RWPE2 (cell line): Measurements from ENCODE around the gene FBXW8.

Experiments used
- ATAC-seq: fragments of 200-7000 bp; cut with Tn5 transposase; 3 replicates; pipeline ENCODE4 v1.9.1; 2021; ENCODE audit warnings: low read depth
- DNase-seq: peaks from one replicate; pipeline ENCODE4 v3.0.0-alpha.2; 2020; ENCODE audit warnings: low spot score
- H3K27ac ChIP-seq: fragments of 450-650 bp; 2 replicates; pipeline ENCODE4 v1.5.1; 2017; ENCODE audit warnings: mild to moderate bottlenecking; ENCODE audit not compliant: poor library complexity, severe bottlenecking
- H3K27me3 ChIP-seq: fragments of 250-450 bp; sonication (Bioruptor Pico); 2 replicates; pipeline ENCODE4 v1.5.1; 2021; ENCODE audit warnings: mild to moderate bottlenecking, moderate library complexity; ENCODE audit not compliant: insufficient read depth, poor library complexity, severe bottlenecking
- H3K36me3 ChIP-seq: fragments of 250-450 bp; sonication (Bioruptor Pico); 2 replicates; pipeline ENCODE4 v1.5.1; 2020; ENCODE audit warnings: low read depth, mild to moderate bottlenecking, moderate library complexity
- H3K4me1 ChIP-seq: fragments of 250-450 bp; sonication (Bioruptor Pico); 2 replicates; pipeline ENCODE4 v1.5.1; 2021; ENCODE audit warnings: mild to moderate bottlenecking, moderate library complexity; ENCODE audit not compliant: insufficient read depth, poor library complexity, severe bottlenecking
- H3K4me3 ChIP-seq: fragments of 250-450 bp; sonication (Bioruptor Pico); 2 replicates; pipeline ENCODE4 v1.5.1; 2021; ENCODE audit warnings: mild to moderate bottlenecking, moderate library complexity; ENCODE audit not compliant: severe bottlenecking
- H3K9me3 ChIP-seq: fragments of 250-450 bp; sonication (Bioruptor Pico); 2 replicates; pipeline ENCODE4 v1.5.1; 2021; ENCODE audit warnings: mild to moderate bottlenecking, moderate library complexity; ENCODE audit not compliant: severe bottlenecking
- TF ChIP-seq, protein P1 (sequence below): fragments of 450-650 bp; IDR thresholded peaks from one replicate; pipeline ENCODE4 v1.5.1; 2017; ENCODE audit warnings: mild to moderate bottlenecking, moderate library complexity; ENCODE audit not compliant: poor library complexity, severe bottlenecking

The FBXW8 gene

DNA sequence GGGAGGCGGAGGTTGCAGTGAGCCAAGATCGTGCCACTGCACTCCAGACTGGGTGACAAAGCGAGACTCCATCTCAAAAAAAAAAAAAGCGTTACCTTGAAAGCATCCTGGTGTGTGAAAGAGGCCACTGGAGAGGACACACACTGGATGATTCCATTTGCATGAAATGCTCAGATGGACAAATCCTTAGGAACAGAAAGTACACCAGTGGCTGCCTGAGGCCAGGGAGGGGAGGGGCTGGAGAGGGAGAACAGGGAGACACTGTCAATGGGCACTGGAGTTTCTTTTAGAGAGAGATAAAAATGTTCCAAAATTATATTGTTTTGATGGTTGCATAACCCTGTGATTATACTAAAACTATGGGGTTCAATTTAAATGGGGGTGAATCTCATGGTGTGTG is 168.7 kb downstream of the FBXW8 start:
- Histone ChIP-seq H3K9me3 (no peaks in the 10 kb centered on the region), H3K4me3 (no peak overlapping the region)
- no peak for ATAC-seq

DNA sequence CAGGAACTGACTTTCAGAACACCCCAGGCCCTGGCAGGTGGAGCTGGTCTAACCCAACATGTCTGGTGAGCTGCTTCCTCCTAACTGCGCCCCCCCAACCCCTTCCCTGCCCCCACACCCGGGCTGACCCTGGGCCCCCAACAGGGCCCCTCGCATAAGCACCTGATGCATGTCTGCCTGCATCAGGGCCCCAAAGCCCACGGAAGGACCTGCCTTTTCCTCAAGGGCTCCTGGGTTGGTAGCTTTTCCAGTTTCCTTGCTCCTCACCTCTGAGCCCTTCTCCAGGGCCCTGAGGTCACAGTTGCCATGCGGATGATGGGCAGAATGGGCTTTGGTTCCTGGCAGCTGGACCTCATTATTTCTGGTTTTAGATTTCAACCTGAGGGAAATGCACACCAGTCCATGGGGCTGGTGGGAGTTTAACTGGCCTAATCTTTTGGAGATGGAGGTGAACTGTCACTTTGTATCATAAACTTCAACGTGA is 170.0 kb downstream of the FBXW8 start:
- TF ChIP-seq, protein P1, sequence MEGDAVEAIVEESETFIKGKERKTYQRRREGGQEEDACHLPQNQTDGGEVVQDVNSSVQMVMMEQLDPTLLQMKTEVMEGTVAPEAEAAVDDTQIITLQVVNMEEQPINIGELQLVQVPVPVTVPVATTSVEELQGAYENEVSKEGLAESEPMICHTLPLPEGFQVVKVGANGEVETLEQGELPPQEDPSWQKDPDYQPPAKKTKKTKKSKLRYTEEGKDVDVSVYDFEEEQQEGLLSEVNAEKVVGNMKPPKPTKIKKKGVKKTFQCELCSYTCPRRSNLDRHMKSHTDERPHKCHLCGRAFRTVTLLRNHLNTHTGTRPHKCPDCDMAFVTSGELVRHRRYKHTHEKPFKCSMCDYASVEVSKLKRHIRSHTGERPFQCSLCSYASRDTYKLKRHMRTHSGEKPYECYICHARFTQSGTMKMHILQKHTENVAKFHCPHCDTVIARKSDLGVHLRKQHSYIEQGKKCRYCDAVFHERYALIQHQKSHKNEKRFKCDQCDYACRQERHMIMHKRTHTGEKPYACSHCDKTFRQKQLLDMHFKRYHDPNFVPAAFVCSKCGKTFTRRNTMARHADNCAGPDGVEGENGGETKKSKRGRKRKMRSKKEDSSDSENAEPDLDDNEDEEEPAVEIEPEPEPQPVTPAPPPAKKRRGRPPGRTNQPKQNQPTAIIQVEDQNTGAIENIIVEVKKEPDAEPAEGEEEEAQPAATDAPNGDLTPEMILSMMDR: no peak
- no peaks in the 10 kb centered on the region for H3K27me3 ChIP-seq
- no peaks in the 10 kb centered on the region for H3K9me3 ChIP-seq
- DNase-seq: no peak
- peaks cover 4% of the 10 kb centered on the region for H3K4me1 ChIP-seq
- H3K36me3 ChIP-seq: no peaks in the 10 kb centered on the region
- no peak overlapping the region for H3K27ac ChIP-seq
- ATAC-seq: no peak
- no peak overlapping the region for H3K4me3 ChIP-seq

More for the DNA sequence above, 168.7 kb downstream of the FBXW8 start:
- peaks cover 4% of the 10 kb centered on the region for H3K4me1 ChIP-seq
- no peak for DNase-seq
- TF ChIP-seq, protein P1: no peak
- no peaks in the 10 kb centered on the region for H3K36me3 ChIP-seq
- H3K27me3 ChIP-seq: no peaks in the 10 kb centered on the region
- no peak overlapping the region for H3K27ac ChIP-seq
